ENCODE measurements around the gene DCXR. TPM values are rescaled to one million over a fixed set of nuclear protein-coding genes. Genes with fewer than 3 reads are reported as not detected.

The DCXR gene
- total and polyA plus RNA-seq, 10 of the 15 experiments (the other 5 are each of a cell fraction or from before 2014, with no cell fraction given), result 12.3 to 139 (median 88.9) TPM

GRCh38 chr17:82076018-82076784 lies 38.7 kb upstream of the DCXR start:
- 52% methylated on average over 25 of the region's 25 CpGs for WGBS (ENCODE audit: insufficient coverage, insufficient replicate concordance, low lambda C conversion rate, missing lambda C conversion rate)
- Histone ChIP-seq H4K20me1 (ENCODE audit: control insufficient read depth, insufficient read depth) (no peaks in the 10 kb centered on the region), H3K4me2 (ENCODE audit: control insufficient read depth, insufficient read depth) (no peak overlapping the region), H3K4me3 (no peak overlapping the region), H2AFZ (ENCODE audit: control insufficient read depth, low read depth, low read length) (no peak overlapping the region), H3K79me2 (ENCODE audit: control insufficient read depth, insufficient read depth, low read length) (no peaks in the 10 kb centered on the region), H3K9ac (ENCODE audit: control insufficient read depth, insufficient read depth, low read length) (no peak overlapping the region), H3K36me3 (ENCODE audit: control insufficient read depth in 2 of 2, insufficient read depth in 2 of 2, low read length in 1 of 2) (peaks cover under 1 to 18% of the 10 kb centered on the region in 2 experiments; a peak in 2 of 4 replicates), H3K4me1 (ENCODE audit: control insufficient read depth, insufficient read depth, low read length) (no peaks in the 10 kb centered on the region), H3K27me3 (replicated peaks in 1 of 2; ENCODE audit: control insufficient read depth in 2 of 2, insufficient read depth in 2 of 2, low read length in 1 of 2) (no peaks in the 10 kb centered on the region), H3K27ac (ENCODE audit: control insufficient read depth, insufficient read depth) (no peak overlapping the region), H3K9me3 (replicated peaks; ENCODE audit: control insufficient read depth, insufficient read depth, low read length) (no peaks in the 10 kb centered on the region)
- SMC1A ChIA-PET (ENCODE audit: uncharacterized antibody, unreplicated experiment), result no interaction called here
- intact Hi-C loops (cut with micrococcal nuclease; ENCODE audit: unreplicated experiment), result no loop called here
- FAIRE-seq, result no peak
- DNase-seq (ENCODE audit: low read depth, low spot score), result no peak
- TF ChIP-seq POU2F2 (IDR thresholded peaks at IDR 0.05; ENCODE audit: borderline replicate concordance, low read depth, low read length) (peak; percentile 6; the same call in 1 of the 3 replicates), ZZZ3 (IDR thresholded peaks at IDR 0.05; ENCODE audit: control insufficient read depth, insufficient read length, low read depth) (no peak), POLR2A (IDR thresholded peaks at IDR 0.05; ENCODE audit: low read depth, low read length) (peak; percentile 26; the same call in 1 of the 2 replicates)
- RAD21 ChIA-PET (ENCODE audit: unreplicated experiment), result interaction anchor here (0.9 kb wide), 1 partner anchor 44 kb away, joined by 3 read pairs; the partner anchor contains the start of gene RAC3
- POLR2A ChIA-PET, result no interaction called here
- BruUV-seq (replicated peaks), result no TSS peak
- in situ Hi-C loops (cut with MboI), result no loop called here
- ATAC-seq, result no peak; the same call in 2 of the 3 replicates
- CTCF ChIA-PET, result interaction anchor here (0.6 kb wide), 2 partner anchors 27 to 128 kb away, joined by 3 read pairs; no protein-coding TSS in a partner anchor

- no peaks in the 10 kb centered on the region for H3K79me2 ChIP-seq (ENCODE audit: control insufficient read depth, insufficient read depth, low read length)
- no peak overlapping the region for H3K9ac ChIP-seq (ENCODE audit: control insufficient read depth, insufficient read depth, low read length)
- H3K4me1 ChIP-seq (ENCODE audit: control insufficient read depth, insufficient read depth, low read length), result no peaks in the 10 kb centered on the region
- BruUV-seq (replicated peaks), result no TSS peak
- no peaks in the 10 kb centered on the region for H4K20me1 ChIP-seq (ENCODE audit: control insufficient read depth, insufficient read depth)
- FAIRE-seq (no peak), DNase-seq (ENCODE audit: low read depth, low spot score) (no peak), ATAC-seq (no peak)
- in situ Hi-C loops (cut with MboI) (no loop called here), intact Hi-C loops (cut with micrococcal nuclease; ENCODE audit: unreplicated experiment) (no loop called here)
- no peaks in the 10 kb centered on the region for H3K27me3 ChIP-seq (replicated peaks in 1 of 2; ENCODE audit: control insufficient read depth in 2 of 2, insufficient read depth in 2 of 2, low read length in 1 of 2)
- no peak overlapping the region for H3K4me2 ChIP-seq (ENCODE audit: control insufficient read depth, insufficient read depth)
- 49% methylated on average over 9 of the region's 9 CpGs for WGBS (ENCODE audit: insufficient coverage, insufficient replicate concordance, low lambda C conversion rate, missing lambda C conversion rate)
- ChIA-PET POLR2A (interaction anchor here (0.7 kb wide), 1 partner anchor 1076 kb away, joined by 3 read pairs; no protein-coding TSS in a partner anchor), CTCF (interaction anchor here (0.6 kb wide), 1 partner anchor 639 kb away, joined by 3 read pairs; no protein-coding TSS in a partner anchor), RAD21 (ENCODE audit: unreplicated experiment) (no interaction called here), SMC1A (ENCODE audit: uncharacterized antibody, unreplicated experiment) (no interaction called here)
- H3K36me3 ChIP-seq (ENCODE audit: control insufficient read depth in 2 of 2, insufficient read depth in 2 of 2, low read length in 1 of 2), result no peaks in the 10 kb centered on the region; a peak in 1 of 4 replicates
- no peak overlapping the region for H2AFZ ChIP-seq (ENCODE audit: control insufficient read depth, low read depth, low read length)
- no peak for TF ChIP-seq STAT3 (IDR thresholded peaks at IDR 0.05; ENCODE audit: low read depth, low read length)
- H3K9me3 ChIP-seq (replicated peaks; ENCODE audit: control insufficient read depth, insufficient read depth, low read length), result no peaks in the 10 kb centered on the region
- H3K4me3 ChIP-seq, result no peak overlapping the region
- H3K27ac ChIP-seq (ENCODE audit: control insufficient read depth, insufficient read depth), result no peak overlapping the region
Observed at GRCh38 chr17:82073446-82073845, 35.9 kb upstream of the DCXR start.
